ENCODE data around the gene MSX1. TPM values are rescaled to one million over a fixed set of nuclear protein-coding genes. Genes with fewer than 3 reads are reported as not detected.

The MSX1 gene
- total and polyA plus RNA-seq, 2 of the 13 experiments (the other 11 are each of a cell fraction or from before 2014, with no cell fraction given), result 12.1 to 14.9 TPM

- intact Hi-C loops (cut with micrococcal nuclease; ENCODE audit: unreplicated experiment) (no loop called here), in situ Hi-C loops (cut with HindIII; ENCODE audit: extremely low pct_ligation_motif_present, low pct_unique_long_range_greater_than_20kb) (no loop called here)
- Histone ChIP-seq H3K4me1 (ENCODE audit: insufficient read depth, low read length) (no peaks in the 10 kb centered on the region), H3K36me3 (replicated peaks in 1 of 2; ENCODE audit: control insufficient read depth in 1 of 2, insufficient read depth in 2 of 2, low read length in 2 of 2) (no peaks in the 10 kb centered on the region), H3K9me3 (ENCODE audit: low read length) (no peaks in the 10 kb centered on the region), H3K79me2 (ENCODE audit: insufficient read depth, low read length) (no peaks in the 10 kb centered on the region), H3K4me2 (ENCODE audit: low read depth, low read length) (no peak overlapping the region), H3K27ac (ENCODE audit: extremely low read length, insufficient read depth, low read length) (no peak overlapping the region), H2AFZ (ENCODE audit: low read length) (no peak overlapping the region), H4K20me1 (ENCODE audit: insufficient read depth, low read length) (no peaks in the 10 kb centered on the region), H3K9ac (ENCODE audit: insufficient read depth, low read depth, low read length) (no peak overlapping the region), H3K27me3 (ENCODE audit: control insufficient read depth in 1 of 2, insufficient read depth in 2 of 2, low read length in 2 of 2) (peaks cover 4 to 7% of the 10 kb centered on the region in 2 experiments; a peak in 2 of 5 replicates), H3K4me3 (replicated peaks in 1 of 3; ENCODE audit: insufficient read depth in 1 of 3, low read depth in 2 of 3, low read length in 3 of 3) (no peak overlapping the region)
- POLR2A ChIA-PET, result no interaction called here
- no peak for DNase-seq (ENCODE audit: low spot score)
- WGBS (ENCODE audit: low lambda C conversion rate), result 4% methylated on average over 4 of the region's 5 CpGs
- FAIRE-seq, result no peak
- CTCF ChIA-PET (ENCODE audit: low intra/inter-chr PET ratio, low total read pairs), result no interaction called here
- ATAC-seq, result no peak
- TF ChIP-seq HNRNPUL1 (IDR thresholded peaks at IDR 0.05; ENCODE audit: low read depth, low read length) (no peak), ZSCAN21 (CRISPR knock-in tag; IDR thresholded peaks at IDR 0.05; ENCODE audit: borderline replicate concordance) (no peak)
- no TSS peak for BruUV-seq (replicated peaks)
These were observed 39.9 kb downstream of the MSX1 start for GRCh38 chr4:4899202-4899925.

- FAIRE-seq (no peak), ATAC-seq (no peak), DNase-seq (ENCODE audit: low spot score) (no peak)
- Histone ChIP-seq H3K4me2 (ENCODE audit: low read depth, low read length) (no peak overlapping the region), H3K27me3 (ENCODE audit: control insufficient read depth in 1 of 2, insufficient read depth in 2 of 2, low read length in 2 of 2) (peaks cover 4 to 7% of the 10 kb centered on the region in 2 experiments; a peak in 2 of 5 replicates), H3K79me2 (ENCODE audit: insufficient read depth, low read length) (no peaks in the 10 kb centered on the region), H2AFZ (ENCODE audit: low read length) (no peak overlapping the region), H3K4me1 (ENCODE audit: insufficient read depth, low read length) (no peaks in the 10 kb centered on the region), H3K36me3 (replicated peaks in 1 of 2; ENCODE audit: control insufficient read depth in 1 of 2, insufficient read depth in 2 of 2, low read length in 2 of 2) (no peaks in the 10 kb centered on the region), H3K27ac (ENCODE audit: extremely low read length, insufficient read depth, low read length) (no peak overlapping the region), H3K4me3 (replicated peaks in 1 of 3; ENCODE audit: insufficient read depth in 1 of 3, low read depth in 2 of 3, low read length in 3 of 3) (no peak overlapping the region), H3K9ac (ENCODE audit: insufficient read depth, low read depth, low read length) (no peak overlapping the region), H4K20me1 (ENCODE audit: insufficient read depth, low read length) (no peaks in the 10 kb centered on the region), H3K9me3 (ENCODE audit: low read length) (no peaks in the 10 kb centered on the region)
- TF ChIP-seq ZNF576 (CRISPR knock-in tag; IDR thresholded peaks at IDR 0.05), result no peak
- TF ChIP-seq ZNF142 (CRISPR knock-in tag; IDR thresholded peaks at IDR 0.05), result no peak
- no peak for TF ChIP-seq FOXK1 (CRISPR knock-in tag; IDR thresholded peaks at IDR 0.05; ENCODE audit: borderline replicate concordance, low read depth)
- TF ChIP-seq ZNF207 (IDR thresholded peaks at IDR 0.05; ENCODE audit: borderline replicate concordance), result no peak
- no peak for TF ChIP-seq TERF1 (CRISPR knock-in tag; IDR thresholded peaks at IDR 0.05)
- TF ChIP-seq STAG1 (CRISPR knock-in tag; IDR thresholded peaks at IDR 0.05), result no peak
- no peak for TF ChIP-seq SRF (IDR thresholded peaks at IDR 0.05; ENCODE audit: low read depth, low read length)
- TF ChIP-seq MED13 (CRISPR knock-in tag; IDR thresholded peaks at IDR 0.05), result no peak
- no peak for TF ChIP-seq HNF4A (CRISPR knock-in tag; IDR thresholded peaks at IDR 0.05)
- ChIA-PET POLR2A (no interaction called here), CTCF (ENCODE audit: low intra/inter-chr PET ratio, low total read pairs) (no interaction called here)
- BruUV-seq (replicated peaks), result no TSS peak
- in situ Hi-C loops (cut with HindIII; ENCODE audit: extremely low pct_ligation_motif_present, low pct_unique_long_range_greater_than_20kb) (no loop called here), intact Hi-C loops (cut with micrococcal nuclease; ENCODE audit: unreplicated experiment) (no loop called here)
- 59% methylated on average over 2 of the region's 2 CpGs for WGBS (ENCODE audit: low lambda C conversion rate)
These were observed 42.4 kb downstream of the MSX1 start for GRCh38 chr4:4901877-4902276.
